Erythroblast (primary cell): Measurements from ENCODE around the gene FGR.

Experiments used
- GATA1 ChIP-seq: IDR thresholded peaks from 2 replicates; pipeline ENCODE4 v1.6.1; 2011; ENCODE audit warnings: low read depth, mild to moderate bottlenecking, control low read depth, low read length, moderate library complexity
- POLR2A ChIP-seq: IDR thresholded peaks from 2 replicates; pipeline ENCODE4 v1.6.1; 2011; ENCODE audit warnings: mild to moderate bottlenecking, low read length

DNA sequence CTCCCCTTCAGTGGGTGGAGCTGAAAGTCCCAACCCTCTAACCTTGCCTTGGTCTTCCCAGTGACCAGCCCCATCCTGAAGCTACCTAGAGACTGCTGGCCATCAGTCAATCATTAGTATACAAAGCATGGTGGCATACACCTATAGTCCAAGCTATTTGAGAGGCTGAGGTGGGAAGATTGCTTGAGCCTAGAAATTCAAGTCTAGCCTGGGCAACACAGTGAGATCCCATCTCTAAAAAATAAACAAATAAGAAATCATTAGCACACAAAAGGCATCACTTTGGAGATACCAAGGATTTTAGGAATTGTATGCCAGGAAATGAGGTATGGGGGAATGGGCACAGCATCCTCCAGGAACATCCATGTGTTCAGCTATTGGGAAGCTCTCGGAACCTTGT lies 41.4 kb upstream of the FGR start:
- TF ChIP-seq POLR2A (no peak), GATA1 (no peak)
